A673 (cell line): ENCODE measurements around the gene GLCCI1. TPM values are rescaled to one million over a fixed set of nuclear protein-coding genes. Genes with fewer than 3 reads are reported as not detected.

Experiments used
- BruUV-seq: library from RNA; stranded (reverse); fragments of 400-500 nt; replicated peaks from 2 replicates; lab custom pipeline; 2021; lab: Mats Ljungman, UMichigan
- CTCF ChIA-PET: fragments of 300-600 bp; sonication (Branson Sonifier 250); formaldehyde crosslinking; loops from one replicate; lab custom pipeline; 2022; ENCODE audit warnings: antibody characterized with exemption; lab: Charles Lee
- POLR2A ChIA-PET: fragments of 300-600 bp; sonication (Branson Sonifier 250); formaldehyde crosslinking; loops from one replicate; lab custom pipeline; 2022; ENCODE audit warnings: antibody characterized with exemption; ENCODE audit not compliant: low non-redundant PET; lab: Charles Lee
- DNase-seq: peaks from one replicate; pipeline ENCODE4 v3.0.0-alpha.2; 2015; ENCODE audit warnings: low spot score
- H3K27ac ChIP-seq: fragments of 200-600 bp; sonication (generic); 2 replicates; pipeline ENCODE4 v1.5.1; 2016; ENCODE audit warnings: mixed run types, low read depth, mild to moderate bottlenecking, mixed read lengths, antibody characterized with exemption, low read length; ENCODE audit not compliant: poor library complexity, severe bottlenecking
- H3K27me3 ChIP-seq: fragments of 200-600 bp; sonication (generic); replicated peaks from 2 replicates; pipeline ENCODE4 v1.6.1; 2017; ENCODE audit warnings: mixed run types, low read depth, mild to moderate bottlenecking, mixed read lengths, antibody characterized with exemption, low read length; ENCODE audit not compliant: insufficient read depth, poor library complexity
- H3K36me3 ChIP-seq: fragments of 200-600 bp; sonication (generic); 2 replicates; pipeline ENCODE4 v1.6.1; 2016; ENCODE audit warnings: mixed run types, mild to moderate bottlenecking, mixed read lengths, antibody characterized with exemption, low read length; ENCODE audit not compliant: insufficient read depth, poor library complexity, severe bottlenecking
- H3K4me1 ChIP-seq: fragments of 200-600 bp; sonication (generic); 2 replicates; pipeline ENCODE4 v1.6.1; 2017; ENCODE audit warnings: mixed run types, mild to moderate bottlenecking, mixed read lengths, antibody characterized with exemption, low read length; ENCODE audit not compliant: insufficient read depth, poor library complexity, severe bottlenecking
- H3K4me3 ChIP-seq: fragments of 200-600 bp; sonication (generic); 2 replicates; pipeline ENCODE4 v1.5.1; 2016; ENCODE audit warnings: low read depth, mixed run types, mild to moderate bottlenecking, mixed read lengths, low read length; ENCODE audit not compliant: poor library complexity, severe bottlenecking
- H3K9me3 ChIP-seq: fragments of 200-600 bp; sonication (generic); 2 replicates; pipeline ENCODE4 v1.6.1; 2016; ENCODE audit warnings: mixed run types, low read depth, mild to moderate bottlenecking, mixed read lengths, antibody characterized with exemption, low read length; ENCODE audit not compliant: poor library complexity, severe bottlenecking
- CTCF ChIP-seq: fragments of 300-800, 200-600 bp; sonication (generic); conservative IDR thresholded peaks from 2 replicates; pipeline ENCODE4 v1.5.1; 2017; ENCODE audit warnings: low read depth, mild to moderate bottlenecking, antibody characterized with exemption, low read length, moderate library complexity, mixed read lengths
- EZH2 ChIP-seq: fragments of 200-600 bp; sonication (generic); IDR thresholded peaks from 2 replicates; pipeline ENCODE4 v1.6.1; 2017; ENCODE audit warnings: borderline replicate concordance, low read depth, mild to moderate bottlenecking, mixed read lengths, antibody characterized with exemption, low read length; ENCODE audit not compliant: poor library complexity, severe bottlenecking
- intact Hi-C: fragments of 100-400 bp; cut with micrococcal nuclease; formaldehyde crosslinking; loops from one replicate; pipeline ENCODE4 v1.10.0; 2022; ENCODE audit not compliant: unreplicated experiment
- total RNA-seq: library from RNA; stranded (reverse); gene quantifications from 2 replicates; pipeline ENCODE4 v1.2.3, GENCODE V29; 2021

GLCCI1 gene
- total RNA-seq, 1 experiment from 2014 or later: 6.9 TPM

GRCh38 chr7:7953806-7954205 is 14.8 kb upstream of the GLCCI1 start:
- H3K4me1 ChIP-seq: no peaks in the 10 kb centered on the region
- H3K36me3 ChIP-seq: no peaks in the 10 kb centered on the region
- TF ChIP-seq CTCF: no peak
- no peak for TF ChIP-seq EZH2
- no peaks in the 10 kb centered on the region for H3K9me3 ChIP-seq
- intact Hi-C loops: no loop called here
- CTCF ChIA-PET: no interaction called here
- POLR2A ChIA-PET: no interaction called here
- BruUV-seq: no TSS peak
- H3K4me3 ChIP-seq: no peak overlapping the region
- DNase-seq: no peak
- no peaks in the 10 kb centered on the region for H3K27me3 ChIP-seq
- no peak overlapping the region for H3K27ac ChIP-seq

- no peak for DNase-seq
- intact Hi-C loops: no loop called here
- BruUV-seq: no TSS peak
- CTCF ChIA-PET: no interaction called here
- Histone ChIP-seq H3K27ac (no peak overlapping the region), H3K4me3 (no peak overlapping the region), H3K9me3 (no peaks in the 10 kb centered on the region), H3K27me3 (no peaks in the 10 kb centered on the region), H3K36me3 (no peaks in the 10 kb centered on the region), H3K4me1 (no peaks in the 10 kb centered on the region)
- POLR2A ChIA-PET: no interaction called here
- TF ChIP-seq CTCF: no peak
- no peak for TF ChIP-seq EZH2
These were observed 12.0 kb upstream of the GLCCI1 start for GRCh38 chr7:7956531-7957128.

GRCh38 chr7:7957513-7957912 is 11.1 kb upstream of the GLCCI1 start:
- Histone ChIP-seq H3K27me3 (no peaks in the 10 kb centered on the region), H3K4me3 (no peak overlapping the region), H3K27ac (no peak overlapping the region), H3K4me1 (no peaks in the 10 kb centered on the region), H3K9me3 (no peaks in the 10 kb centered on the region), H3K36me3 (no peaks in the 10 kb centered on the region)
- ChIA-PET POLR2A (no interaction called here), CTCF (no interaction called here)
- no TSS peak for BruUV-seq
- intact Hi-C loops: no loop called here
- TF ChIP-seq EZH2 (no peak), CTCF (no peak)
- DNase-seq: no peak
